Activated CD4-positive, alpha-beta T cell treated with anti-CD3 and anti-CD28 coated beads, Interleukin-2, Interleukin-4, amounts not matched to agents 100 ng/mL and 50 ng/mL, durations not matched to agents 16 hours and 8 hours (primary cell): Measurements from ENCODE around the gene INTS1.
"Not testable (repeated sequence)": the region's sequence is repeated elsewhere in the genome, so short reads cannot be mapped to it uniquely, and the experiment has no call there.

Experiments used
- DNase-seq: peaks from one replicate; pipeline ENCODE4 v3.0.0-alpha.2; 2020; ENCODE audit warnings: low spot score

The INTS1 gene

DNA sequence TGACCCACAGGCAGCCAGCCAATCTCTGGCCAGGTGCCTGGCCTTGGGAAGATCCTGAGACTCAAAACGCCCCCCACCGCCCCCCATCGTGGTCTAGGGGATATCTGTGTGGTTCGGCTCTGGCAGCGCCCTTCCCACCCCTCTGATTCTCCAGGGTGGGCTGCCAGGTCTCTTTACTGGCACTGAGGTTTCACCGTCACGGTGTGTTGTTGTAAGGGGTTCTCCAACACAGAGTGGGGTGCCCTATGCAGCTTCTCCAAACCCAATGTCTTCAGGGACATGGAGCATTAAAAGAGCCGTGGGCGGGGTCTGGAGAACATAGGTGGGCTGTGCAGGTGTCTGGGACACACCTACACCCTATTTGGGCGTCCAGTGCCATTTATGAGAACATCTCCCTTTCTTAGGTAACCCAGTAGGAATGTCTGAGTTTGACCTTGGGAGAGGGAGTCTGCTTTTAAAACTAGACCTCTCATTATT lies 27.8 kb upstream of the INTS1 start:
- DNase-seq: no peak

GRCh38 chr7:1531263-1531978 lies 27.2 kb upstream of the INTS1 start:
- no peak for DNase-seq

- no peak for DNase-seq
Observed at GRCh38 chr7:1530946-1531262, 26.7 kb upstream of the INTS1 start.

GRCh38 chr7:1529383-1530116 lies 25.4 kb upstream of the INTS1 start:
- DNase-seq: no peak

- no peak for DNase-seq
Observed at GRCh38 chr7:1526271-1526754, 22.1 kb upstream of the INTS1 start.

DNA sequence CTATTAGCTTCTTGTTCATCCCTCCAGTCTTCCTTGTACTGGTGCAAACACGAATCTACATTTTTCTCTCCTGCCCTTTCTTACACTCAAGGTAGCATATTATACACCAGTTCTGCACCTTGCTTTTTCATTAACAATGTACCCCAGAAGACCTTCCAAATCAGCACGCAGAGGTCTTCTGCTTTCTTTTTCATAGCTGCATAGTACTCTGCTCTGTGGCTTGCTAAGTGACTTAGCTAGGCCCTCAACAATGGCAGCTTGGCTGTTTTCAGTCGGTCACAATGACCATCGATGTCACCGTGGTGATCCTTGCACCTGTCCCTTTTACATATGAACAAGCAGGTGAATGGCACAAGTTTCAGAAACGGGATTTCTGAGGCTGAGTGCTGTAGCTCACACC lies 21.2 kb upstream of the INTS1 start:
- DNase-seq: no peak

DNA sequence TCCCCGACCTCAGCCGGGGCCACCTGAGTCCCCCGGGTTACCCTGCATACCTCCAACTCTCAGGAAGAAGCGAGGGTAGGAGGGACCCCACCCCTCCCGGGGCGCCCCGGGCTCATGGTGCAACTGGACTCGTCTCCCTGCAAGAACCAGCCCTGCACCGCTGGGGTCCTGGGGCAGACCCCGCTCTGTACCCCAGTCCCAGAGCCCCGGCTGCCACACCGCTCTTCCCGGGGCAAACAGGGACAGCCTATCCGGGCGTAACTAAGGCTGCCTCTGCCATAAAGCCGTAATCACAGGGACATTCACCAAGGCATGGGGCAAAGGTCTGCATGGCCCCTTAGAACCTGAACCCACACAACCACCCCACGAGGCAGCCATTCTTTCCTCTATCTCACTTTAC lies 19.7 kb upstream of the INTS1 start:
- DNase-seq: no peak

DNA sequence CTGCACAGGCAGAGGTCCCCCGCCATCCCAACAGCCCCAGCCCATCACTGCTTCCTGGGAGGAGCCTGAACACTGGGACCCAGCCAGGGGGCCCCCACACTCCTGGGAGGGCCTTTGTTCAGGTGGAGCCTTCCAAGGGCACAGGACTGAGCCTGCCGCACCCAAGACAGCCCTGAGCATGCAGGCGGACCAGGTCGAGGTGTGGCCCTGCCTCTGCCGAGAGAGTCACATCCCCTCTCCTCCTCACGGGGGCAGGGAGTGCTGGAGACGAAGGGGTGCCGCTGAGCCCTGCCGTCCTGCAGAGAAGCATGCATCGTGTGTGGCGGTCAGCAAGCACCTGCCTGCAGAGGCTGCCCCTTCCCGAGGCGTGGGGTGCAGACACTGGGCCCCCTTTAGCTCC lies 19.0 kb upstream of the INTS1 start:
- no peak for DNase-seq

DNA sequence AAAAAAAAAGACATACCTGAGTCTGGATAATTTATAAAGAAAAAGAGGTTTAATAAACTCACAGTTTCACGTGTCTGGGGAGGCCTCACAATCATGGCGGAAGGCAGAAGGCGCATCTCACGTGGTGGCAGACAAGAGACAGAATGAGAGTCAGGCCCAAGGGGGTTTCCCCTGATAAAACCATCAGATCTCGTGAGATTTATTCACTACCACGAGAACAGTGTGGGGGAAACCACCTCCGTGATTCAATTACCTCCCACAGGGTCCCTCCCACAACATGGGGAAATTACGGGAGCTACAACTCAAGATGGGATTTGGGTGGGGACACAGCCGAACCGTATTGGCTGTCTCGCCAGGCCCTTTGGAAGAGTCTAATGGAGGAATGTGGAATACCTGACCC lies 17.3 kb upstream of the INTS1 start:
- DNase-seq: no peak

- no peak for DNase-seq
Observed at GRCh38 chr7:1520539-1521234, 16.5 kb upstream of the INTS1 start.

DNA sequence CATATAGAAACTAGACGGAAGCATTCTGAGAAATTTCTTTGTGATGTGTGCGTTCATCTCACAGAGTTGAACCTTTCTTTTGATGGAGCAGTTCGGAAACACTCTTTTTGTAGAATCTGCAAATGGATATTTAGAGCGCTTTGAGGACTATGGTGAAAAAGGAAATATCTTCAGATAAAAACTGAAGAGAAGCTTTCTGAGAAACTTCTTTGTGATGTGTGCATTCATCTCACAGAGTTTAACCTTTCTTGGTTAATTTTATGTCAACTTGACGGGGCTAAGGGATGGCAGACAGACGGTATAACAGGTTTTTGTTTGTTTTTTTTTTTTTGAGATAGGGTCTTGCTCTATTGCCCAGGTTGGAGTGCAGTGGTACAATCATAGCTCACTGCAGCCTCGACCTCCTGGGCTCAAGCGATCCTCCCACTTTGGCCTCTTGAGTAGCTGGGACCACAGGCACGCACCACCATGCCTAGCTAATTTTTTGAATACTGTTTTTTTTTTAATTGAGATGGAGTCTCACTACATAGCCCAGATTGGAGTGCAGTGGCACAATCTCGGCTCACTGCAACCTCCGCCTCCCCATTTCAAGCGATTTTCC lies 15.2 kb upstream of the INTS1 start:
- not testable (repeated sequence) for DNase-seq

DNA sequence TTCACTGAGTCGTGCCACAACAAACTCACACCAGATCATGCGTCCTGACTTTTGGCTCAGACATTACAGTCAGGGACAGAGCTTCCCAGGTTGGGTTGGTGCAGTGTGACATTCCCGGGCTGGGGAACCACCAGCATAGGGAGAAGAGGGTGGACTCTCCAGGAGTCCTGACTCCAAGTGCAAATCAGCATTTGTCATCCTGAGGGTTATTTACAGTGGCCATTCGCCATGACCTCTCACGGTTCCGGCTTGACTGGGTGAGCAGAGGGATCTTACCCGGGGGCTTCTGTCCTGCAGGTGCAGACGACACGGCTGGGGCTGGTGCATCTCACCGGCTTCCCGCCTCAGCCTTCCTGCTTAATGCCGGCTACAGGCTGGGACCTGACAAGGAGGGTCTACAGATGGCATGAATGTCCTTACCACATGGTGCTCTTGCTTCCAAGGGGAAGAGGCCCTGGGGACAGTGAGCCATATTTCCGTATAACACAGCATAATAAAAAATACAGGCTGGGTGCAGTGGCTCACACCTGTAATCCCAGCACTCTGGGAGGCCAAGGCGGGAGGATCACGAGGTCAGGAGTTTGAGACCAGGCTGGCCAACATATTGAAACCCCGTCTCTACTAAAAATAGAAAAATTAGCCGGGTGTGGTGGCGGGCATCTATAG lies 12.5 kb upstream of the INTS1 start:
- no peak for DNase-seq

DNA sequence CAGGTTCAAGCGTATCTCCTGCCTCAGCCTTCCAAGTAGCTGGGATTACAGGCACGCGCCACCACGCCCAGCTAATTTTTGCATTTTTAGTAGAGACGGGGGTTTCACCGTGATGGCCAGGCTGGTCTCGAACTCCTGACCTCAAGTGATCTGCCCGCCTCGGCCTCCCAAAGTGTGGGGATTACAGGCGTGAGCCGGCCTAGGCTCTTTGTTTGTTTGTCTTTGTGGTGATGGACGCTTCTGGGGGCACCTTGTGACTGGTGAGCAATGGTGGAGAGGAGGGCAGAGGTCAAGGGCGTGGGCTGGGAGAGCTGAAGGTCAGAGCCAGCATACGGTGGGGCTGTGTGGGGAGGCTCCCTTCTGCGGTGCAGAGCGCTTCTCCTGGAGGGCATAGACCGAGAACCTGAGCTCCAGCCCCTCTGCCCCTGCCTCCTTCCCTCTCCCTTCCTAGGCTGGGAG lies 11.3 kb upstream of the INTS1 start:
- not testable (repeated sequence) for DNase-seq

- no peak for DNase-seq
Observed at GRCh38 chr7:1514995-1515401, 10.8 kb upstream of the INTS1 start.

DNA sequence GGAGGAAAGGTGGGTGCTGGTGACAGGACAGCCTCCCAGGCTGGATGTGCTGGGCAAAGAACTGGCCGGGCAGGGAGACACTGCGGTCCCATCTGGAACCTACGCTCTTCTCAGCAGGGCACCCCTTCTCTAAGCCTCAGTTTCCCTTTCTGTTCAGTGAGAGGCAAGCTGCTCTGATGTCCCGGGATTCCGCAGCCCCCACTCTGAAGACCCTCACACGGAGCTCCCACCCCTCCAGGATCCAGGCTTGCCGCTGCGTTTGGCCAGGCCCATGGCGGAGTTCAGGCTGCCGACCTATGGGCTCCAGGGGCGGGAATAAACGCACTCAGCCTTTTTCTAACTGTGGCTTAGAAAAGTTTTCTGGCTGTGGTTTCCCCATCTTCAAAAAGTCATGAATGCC lies 10.2 kb upstream of the INTS1 start:
- DNase-seq: no peak

- no peak for DNase-seq
Observed at GRCh38 chr7:1513657-1514095, 9.5 kb upstream of the INTS1 start.

DNA sequence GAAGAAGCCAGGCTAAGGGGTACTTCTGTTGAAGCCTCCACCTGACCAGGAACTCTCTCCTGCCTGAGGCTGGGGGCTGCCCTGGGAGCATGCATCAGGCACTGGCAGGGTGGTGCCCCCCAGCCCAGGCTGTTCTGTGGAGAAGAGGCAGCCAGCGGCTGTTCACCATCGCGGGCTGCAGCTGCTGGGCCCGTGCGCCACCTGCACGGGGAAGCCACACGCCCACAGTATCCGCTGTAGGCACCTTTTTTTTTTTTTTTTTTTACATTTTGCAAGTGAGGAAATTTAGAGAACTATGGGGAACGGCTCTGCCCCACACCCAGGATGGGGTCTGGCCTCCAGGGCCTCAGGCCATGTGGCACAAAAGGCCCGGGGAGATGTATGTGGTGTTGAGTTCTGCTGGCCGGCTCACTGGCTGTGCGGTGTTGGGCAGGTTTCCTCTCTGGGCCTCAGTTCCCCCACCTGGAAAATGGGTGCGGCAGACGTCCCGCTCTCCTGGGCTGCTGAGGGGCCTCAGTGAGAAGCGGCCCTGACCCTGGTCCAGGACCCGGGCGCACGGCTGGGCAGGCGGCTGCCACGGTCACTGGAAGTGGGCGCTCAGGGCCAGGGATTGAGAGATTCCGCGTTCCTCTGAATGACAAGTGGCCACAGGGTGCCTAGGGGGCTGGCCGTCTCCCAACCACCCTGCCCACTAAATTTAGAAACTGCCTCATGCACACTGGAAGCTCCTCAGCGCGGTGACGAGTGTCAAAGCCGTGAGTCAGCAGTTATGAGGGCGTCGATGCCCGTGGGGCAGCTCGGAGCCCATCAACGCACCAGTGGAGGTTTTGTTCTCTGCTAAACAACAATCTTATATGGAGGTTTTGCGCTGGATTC lies 8.8 kb upstream of the INTS1 start:
- no peak for DNase-seq

DNA sequence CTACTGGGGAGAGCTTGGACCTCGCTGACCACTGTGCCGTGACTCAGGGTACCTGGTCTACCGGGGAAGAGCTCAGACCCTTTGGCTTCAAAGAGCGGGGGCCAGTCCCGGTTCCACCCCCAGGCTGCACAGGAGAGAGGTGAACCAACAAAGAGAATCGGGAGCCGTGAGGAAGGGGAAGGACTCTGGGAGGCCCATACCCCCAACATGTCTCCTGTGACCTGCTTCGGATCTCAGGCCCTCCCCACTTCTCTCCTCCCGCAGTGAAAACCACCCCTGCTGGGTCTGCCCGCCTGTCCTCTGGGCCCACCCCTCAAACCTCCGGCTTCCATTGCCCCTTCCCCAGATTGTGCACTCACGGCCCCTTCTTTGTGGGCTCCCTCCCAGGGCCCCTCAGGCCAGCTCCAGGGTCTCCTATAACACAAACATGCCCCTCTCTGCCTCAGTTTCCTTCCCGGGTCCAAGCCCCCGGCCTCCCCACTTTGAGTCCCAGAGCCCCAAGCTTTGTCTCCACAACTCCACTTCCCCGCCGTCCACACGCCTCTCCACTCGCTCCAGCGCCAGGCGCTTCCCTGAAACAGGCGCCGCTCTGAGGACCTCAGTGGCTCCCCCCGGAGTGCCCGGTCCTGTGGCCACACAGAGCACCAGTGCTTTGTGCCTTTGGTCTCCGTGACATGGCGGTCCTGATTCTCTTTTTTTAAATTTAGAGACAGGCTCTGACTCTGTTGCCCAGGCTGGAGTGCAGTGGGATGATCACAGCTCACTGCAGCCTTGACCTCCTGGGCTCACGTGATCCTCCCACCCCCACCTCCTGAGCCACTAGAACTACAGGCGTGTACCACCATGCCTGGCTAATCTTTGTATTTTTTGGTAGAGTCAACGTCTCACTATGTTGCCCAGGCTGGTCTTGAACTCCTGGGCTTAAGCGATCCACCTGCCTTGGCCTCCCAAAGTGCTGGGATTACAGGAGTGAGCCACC lies 7.5 kb upstream of the INTS1 start:
- DNase-seq: no peak

GRCh38 chr7:1510780-1511154 lies 6.6 kb upstream of the INTS1 start:
- no peak for DNase-seq

DNA sequence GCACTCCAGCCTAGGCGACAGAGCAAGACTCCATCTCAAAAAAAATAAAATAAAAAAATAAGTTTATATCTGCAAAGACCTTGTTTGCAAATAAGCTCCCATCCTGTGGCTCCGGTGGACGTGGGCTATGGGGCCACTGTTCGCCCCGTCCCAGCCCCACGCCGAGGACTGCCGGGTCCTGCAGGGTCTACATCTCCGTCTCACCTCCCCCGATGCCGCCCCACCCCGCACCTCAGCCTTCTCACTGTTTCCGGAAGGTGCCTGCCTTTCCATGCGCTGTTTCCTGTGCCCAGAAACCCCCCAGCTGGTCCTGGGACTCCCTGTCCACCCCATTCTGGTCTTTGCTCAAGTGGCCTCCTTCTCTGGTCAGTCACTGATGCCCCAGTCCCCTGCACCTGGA lies 5.0 kb upstream of the INTS1 start:
- DNase-seq: no peak
